ENCODE data around the gene LGR6.

- TF ChIP-seq CTCF (IDR thresholded peaks at IDR 0.05; ENCODE audit: low read depth, low read length) (no peak), POLR2A (IDR thresholded peaks at IDR 0.05; ENCODE audit: extremely low read depth, insufficient read length) (no peak)
These were observed 45.3 kb downstream of the LGR6 start for GRCh38 chr1:202238914-202239313.

Measured in NB4 (cell line).